ENCODE results near the gene CFAP46. TPM values are rescaled to one million over a fixed set of nuclear protein-coding genes. Genes with fewer than 3 reads are reported as not detected.

CFAP46 gene
- total and polyA plus RNA-seq, 9 donors = 0.50 to 22.4 (median 1.6) TPM; not detected in 1

DNA sequence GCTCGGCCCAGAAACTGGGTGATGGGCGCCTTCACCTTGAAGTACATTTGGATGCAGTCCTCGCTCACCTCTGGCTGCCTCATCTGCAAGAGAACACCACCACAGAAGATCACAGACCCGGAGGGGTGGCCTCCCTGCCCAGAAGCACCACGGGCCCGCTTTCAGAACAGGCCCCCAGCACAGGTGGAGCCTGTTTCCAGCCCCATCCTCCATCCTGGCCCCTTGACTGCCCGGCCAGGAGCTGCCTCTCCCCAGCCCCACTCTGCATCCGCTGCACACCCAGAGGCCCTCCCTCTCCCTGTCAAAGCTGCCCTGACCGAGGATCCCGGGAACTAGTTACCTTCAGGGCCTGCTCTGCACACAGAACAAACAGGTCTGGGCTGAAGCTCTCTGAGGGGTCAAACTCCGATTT lies 724 bp downstream of the CFAP46 start:
- intact Hi-C loops (cut with DNase I) = no loop called here
- H3K4me3 ChIP-seq = no peak overlapping the region
- H3K9me3 ChIP-seq = no peaks in the 10 kb centered on the region
- DNase-seq = peak in 1 of 5 donors; percentile 12
- TF ChIP-seq, protein P1, sequence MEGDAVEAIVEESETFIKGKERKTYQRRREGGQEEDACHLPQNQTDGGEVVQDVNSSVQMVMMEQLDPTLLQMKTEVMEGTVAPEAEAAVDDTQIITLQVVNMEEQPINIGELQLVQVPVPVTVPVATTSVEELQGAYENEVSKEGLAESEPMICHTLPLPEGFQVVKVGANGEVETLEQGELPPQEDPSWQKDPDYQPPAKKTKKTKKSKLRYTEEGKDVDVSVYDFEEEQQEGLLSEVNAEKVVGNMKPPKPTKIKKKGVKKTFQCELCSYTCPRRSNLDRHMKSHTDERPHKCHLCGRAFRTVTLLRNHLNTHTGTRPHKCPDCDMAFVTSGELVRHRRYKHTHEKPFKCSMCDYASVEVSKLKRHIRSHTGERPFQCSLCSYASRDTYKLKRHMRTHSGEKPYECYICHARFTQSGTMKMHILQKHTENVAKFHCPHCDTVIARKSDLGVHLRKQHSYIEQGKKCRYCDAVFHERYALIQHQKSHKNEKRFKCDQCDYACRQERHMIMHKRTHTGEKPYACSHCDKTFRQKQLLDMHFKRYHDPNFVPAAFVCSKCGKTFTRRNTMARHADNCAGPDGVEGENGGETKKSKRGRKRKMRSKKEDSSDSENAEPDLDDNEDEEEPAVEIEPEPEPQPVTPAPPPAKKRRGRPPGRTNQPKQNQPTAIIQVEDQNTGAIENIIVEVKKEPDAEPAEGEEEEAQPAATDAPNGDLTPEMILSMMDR (IDR thresholded peaks at IDR 0.05) = no peak
- TF ChIP-seq POLR2A (IDR thresholded peaks at IDR 0.05) (no peak), EP300 (IDR thresholded peaks at IDR 0.05) (no peak)
- WGBS, 3 donors = 50 to 64% (median 54%) methylated on average over 10 to 11 of the region's 11 CpGs
- peaks cover 4% of the 10 kb centered on the region for H3K4me1 ChIP-seq (ENCODE audit: insufficient read depth)
- no peaks in the 10 kb centered on the region for H3K36me3 ChIP-seq
- H3K27ac ChIP-seq = no peak overlapping the region
- no peaks in the 10 kb centered on the region for H3K27me3 ChIP-seq

DNA sequence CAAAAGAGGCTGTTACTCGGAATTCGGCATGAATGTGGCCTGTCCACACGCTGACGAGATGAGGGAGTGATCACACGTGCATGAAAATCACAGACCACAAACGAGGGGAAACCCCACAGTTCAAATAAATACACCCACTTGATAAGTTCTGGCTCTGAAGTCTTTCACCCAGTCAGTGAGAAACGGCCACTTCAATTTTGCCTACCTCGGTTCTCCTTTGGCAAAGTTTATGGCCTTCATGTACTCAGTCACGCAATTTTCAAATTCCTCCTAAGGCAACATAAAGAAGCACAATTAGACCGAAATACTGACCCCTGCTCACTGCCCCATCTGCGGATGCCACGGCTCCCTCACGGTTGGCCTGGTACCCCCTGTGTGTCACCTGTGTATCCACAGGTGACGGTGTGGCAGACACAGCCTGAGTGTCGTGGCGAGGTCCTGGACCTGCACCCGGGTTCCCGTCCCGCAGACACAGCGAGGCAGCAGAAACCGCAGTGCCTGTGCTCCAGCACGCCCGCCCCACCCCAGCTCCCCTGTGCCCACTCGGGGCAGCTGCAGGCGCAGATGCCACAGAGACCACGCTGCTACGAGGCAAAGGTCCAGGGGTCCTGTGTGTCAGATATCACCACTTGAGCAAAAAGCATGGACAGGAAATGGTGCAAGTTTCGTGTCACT lies 1.4 kb downstream of the CFAP46 start:
- peak in 1 of 5 donors; percentile 17 for DNase-seq
- 89 to 91% (median 90%) methylated on average over 28 of the region's 28 CpGs for WGBS, 3 donors
- intact Hi-C loops (cut with DNase I) = no loop called here

DNA sequence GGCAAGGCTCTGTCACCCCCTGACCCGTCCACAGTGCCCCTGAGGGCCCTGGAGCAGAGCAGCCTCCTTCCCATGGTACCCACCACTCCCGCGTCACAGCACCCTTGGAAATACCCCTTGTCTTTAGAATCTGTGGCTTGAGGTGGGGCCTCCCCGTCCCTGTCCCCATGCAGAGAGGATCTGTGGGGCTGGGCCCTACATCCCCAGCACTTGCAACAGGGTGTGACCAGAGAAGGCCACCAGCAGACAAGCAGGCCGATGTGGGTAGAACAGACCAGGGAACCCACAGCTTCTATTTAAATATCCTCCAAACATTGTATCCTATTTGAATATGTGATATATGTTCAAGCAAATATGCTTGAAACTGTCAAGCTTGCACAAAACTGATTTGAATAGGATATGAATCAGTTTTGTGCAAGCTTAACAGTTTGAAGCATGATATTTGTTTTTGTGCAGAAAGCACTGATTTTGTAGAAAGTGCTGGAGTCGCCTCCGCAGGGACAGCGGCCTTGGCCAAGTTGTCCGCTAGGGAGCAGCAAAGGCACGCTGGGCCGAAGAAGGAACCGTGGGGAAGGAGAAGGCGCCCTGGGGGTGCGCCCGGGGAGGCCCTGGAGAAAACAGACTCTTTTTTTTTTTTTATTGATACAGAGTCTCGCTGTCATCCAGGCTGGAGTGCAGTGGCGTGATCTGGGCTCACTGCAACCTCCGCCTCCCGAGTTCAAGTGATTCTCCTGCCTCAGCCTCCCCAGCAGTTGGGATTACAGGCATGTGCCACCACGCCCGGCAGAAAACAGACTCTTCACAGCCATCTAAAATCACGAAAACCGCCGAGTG lies 2.2 kb downstream of the CFAP46 start:
- H3K27ac ChIP-seq = no peak overlapping the region
- no peaks in the 10 kb centered on the region for H3K27me3 ChIP-seq
- no peaks in the 10 kb centered on the region for H3K36me3 ChIP-seq
- H3K9me3 ChIP-seq = no peaks in the 10 kb centered on the region
- WGBS, 3 donors = 59% methylated on average over 24 of the region's 24 CpGs
- H3K4me1 ChIP-seq (ENCODE audit: insufficient read depth) = peaks cover 4% of the 10 kb centered on the region
- peak in 1 of 5 donors; percentile 7 for DNase-seq
- no peak overlapping the region for H3K4me3 ChIP-seq
- intact Hi-C loops (cut with DNase I) = no loop called here
- TF ChIP-seq, protein P1 (IDR thresholded peaks at IDR 0.05) = no peak
- TF ChIP-seq EP300 (IDR thresholded peaks at IDR 0.05) (no peak), POLR2A (IDR thresholded peaks at IDR 0.05) (no peak)

More for the DNA sequence above, 1.4 kb downstream of the CFAP46 start:
- Histone ChIP-seq H3K36me3 (no peaks in the 10 kb centered on the region), H3K27ac (no peak overlapping the region), H3K27me3 (no peaks in the 10 kb centered on the region), H3K9me3 (no peaks in the 10 kb centered on the region), H3K4me1 (ENCODE audit: insufficient read depth) (peaks cover 4% of the 10 kb centered on the region), H3K4me3 (no peak overlapping the region)
- TF ChIP-seq POLR2A (IDR thresholded peaks at IDR 0.05) (no peak), EP300 (IDR thresholded peaks at IDR 0.05) (no peak)
- TF ChIP-seq, protein P1 (IDR thresholded peaks at IDR 0.05) = no peak

DNA sequence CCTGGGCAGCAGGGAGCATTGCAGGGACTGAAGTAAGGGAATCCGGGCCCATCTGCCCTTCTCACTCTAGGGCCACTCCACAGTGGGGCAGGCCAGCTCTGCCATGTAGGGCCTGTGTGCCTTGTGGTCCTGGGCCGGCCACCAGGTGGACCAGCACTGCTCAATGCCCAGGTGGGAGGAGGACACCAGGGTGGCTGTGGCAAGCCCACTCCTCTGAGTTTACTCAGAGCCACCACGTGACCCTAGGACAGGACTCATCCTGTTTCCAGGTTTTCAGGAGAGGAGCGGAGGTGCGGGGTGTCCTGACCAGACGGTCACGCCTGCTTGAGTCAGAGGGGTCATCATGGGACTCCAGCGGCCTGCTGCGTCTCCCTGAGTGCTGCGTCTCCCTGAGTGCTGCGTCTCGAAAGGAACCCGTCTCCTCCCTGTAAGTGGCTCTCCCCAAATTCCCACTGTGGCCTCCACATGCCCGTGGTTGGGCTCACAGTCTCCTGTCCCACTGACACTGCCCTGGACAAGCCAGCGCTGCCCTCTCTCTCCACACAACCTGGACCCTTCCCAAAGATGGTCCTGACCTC lies 2.9 kb downstream of the CFAP46 start:
- TF ChIP-seq, protein P1 (IDR thresholded peaks at IDR 0.05) = no peak
- TF ChIP-seq POLR2A (IDR thresholded peaks at IDR 0.05) = no peak
- TF ChIP-seq EP300 (IDR thresholded peaks at IDR 0.05) = no peak
- Histone ChIP-seq H3K27ac (no peak overlapping the region), H3K9me3 (no peaks in the 10 kb centered on the region), H3K4me3 (no peak overlapping the region), H3K4me1 (ENCODE audit: insufficient read depth) (peaks cover 4% of the 10 kb centered on the region), H3K36me3 (no peaks in the 10 kb centered on the region), H3K27me3 (no peaks in the 10 kb centered on the region)
- peak in 1 of 5 donors; percentile 8 for DNase-seq
- WGBS, 3 donors = 92 to 95% (median 92%) methylated on average over 14 to 15 of the region's 15 CpGs
- intact Hi-C loops (cut with DNase I) = no loop called here

Data from ovary (tissue), 9 donors.